ENCODE results near the gene NHS.

- no peak for TF ChIP-seq HES4 (CRISPR knock-in tag; IDR thresholded peaks at IDR 0.05; ENCODE audit: borderline replicate concordance)
- TF ChIP-seq EZH2 (conservative IDR thresholded peaks at IDR 0.05; ENCODE audit: low read depth, low read length), result no peak
Measured at GRCh38 chrX:17433965-17434364, 59.0 kb downstream of the NHS start.
